Lower leg skin (tissue), 4 donors: ENCODE measurements around the gene WDR46. TPM values are rescaled to one million over a fixed set of nuclear protein-coding genes. Genes with fewer than 3 reads are reported as not detected.

ENCODE experiments used
- DNase-seq, 2 donors: peaks; one replicate each; pipeline ENCODE4 v3.0.0-alpha.2; 2019; ENCODE audit warnings: low spot score in 2 of 2
- H3K4me3 ChIP-seq: fragments of 200-600 bp; sonication (generic); 2 replicates; pipeline ENCODE4 v1.5.1; 2017; ENCODE audit warnings: mild to moderate bottlenecking, low read depth; ENCODE audit not compliant: poor library complexity, severe bottlenecking
- POLR2A ChIP-seq, 2 donors: fragments of 450-650 bp; IDR thresholded peaks; one replicate each; pipeline ENCODE4 v1.6.1; 2016 to 2017; ENCODE audit warnings: antibody characterized with exemption in 2 of 2, mild to moderate bottlenecking in 1 of 2, moderate library complexity in 1 of 2
- WGBS, 2 donors: methylation state at CpG; one replicate each; pipeline ENCODE4 v1.1.5; 2018; 5-methylcytosine and 5-hydroxymethylcytosine counted together
- intact Hi-C: fragments of 100-400 bp; cut with DNase I; formaldehyde crosslinking; loops from one replicate; pipeline ENCODE4 v1.15.0; 2023; ENCODE audit warnings: low total_unique reads
- total RNA-seq, 4 donors: library from RNA; depleted of rRNA; stranded (reverse); fragments of >200 nt; gene quantifications; one replicate each; pipeline ENCODE4 v1.1.0, GENCODE V29; 2016
- TF ChIP-seq, protein P1 (sequence below), 3 donors: fragments of 450-650 bp; IDR thresholded peaks; one replicate each; pipeline ENCODE4 v1.5.1; 2016; ENCODE audit warnings: antibody characterized with exemption in 3 of 3, mild to moderate bottlenecking in 3 of 3, moderate library complexity in 2 of 3

WDR46 gene
- total RNA-seq, 4 donors from 2014 or later = 38.4 to 57.2 (median 47.0) TPM

- intact Hi-C loops = no loop called here
- DNase-seq = peak; percentile 87 to 91
- TF ChIP-seq, protein P1, sequence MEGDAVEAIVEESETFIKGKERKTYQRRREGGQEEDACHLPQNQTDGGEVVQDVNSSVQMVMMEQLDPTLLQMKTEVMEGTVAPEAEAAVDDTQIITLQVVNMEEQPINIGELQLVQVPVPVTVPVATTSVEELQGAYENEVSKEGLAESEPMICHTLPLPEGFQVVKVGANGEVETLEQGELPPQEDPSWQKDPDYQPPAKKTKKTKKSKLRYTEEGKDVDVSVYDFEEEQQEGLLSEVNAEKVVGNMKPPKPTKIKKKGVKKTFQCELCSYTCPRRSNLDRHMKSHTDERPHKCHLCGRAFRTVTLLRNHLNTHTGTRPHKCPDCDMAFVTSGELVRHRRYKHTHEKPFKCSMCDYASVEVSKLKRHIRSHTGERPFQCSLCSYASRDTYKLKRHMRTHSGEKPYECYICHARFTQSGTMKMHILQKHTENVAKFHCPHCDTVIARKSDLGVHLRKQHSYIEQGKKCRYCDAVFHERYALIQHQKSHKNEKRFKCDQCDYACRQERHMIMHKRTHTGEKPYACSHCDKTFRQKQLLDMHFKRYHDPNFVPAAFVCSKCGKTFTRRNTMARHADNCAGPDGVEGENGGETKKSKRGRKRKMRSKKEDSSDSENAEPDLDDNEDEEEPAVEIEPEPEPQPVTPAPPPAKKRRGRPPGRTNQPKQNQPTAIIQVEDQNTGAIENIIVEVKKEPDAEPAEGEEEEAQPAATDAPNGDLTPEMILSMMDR (IDR thresholded peaks at IDR 0.05) = no peak
- TF ChIP-seq POLR2A (IDR thresholded peaks at IDR 0.05) = no peak
These were observed 23.5 kb upstream of the WDR46 start for GRCh38 chr6:33312361-33313104.

DNA sequence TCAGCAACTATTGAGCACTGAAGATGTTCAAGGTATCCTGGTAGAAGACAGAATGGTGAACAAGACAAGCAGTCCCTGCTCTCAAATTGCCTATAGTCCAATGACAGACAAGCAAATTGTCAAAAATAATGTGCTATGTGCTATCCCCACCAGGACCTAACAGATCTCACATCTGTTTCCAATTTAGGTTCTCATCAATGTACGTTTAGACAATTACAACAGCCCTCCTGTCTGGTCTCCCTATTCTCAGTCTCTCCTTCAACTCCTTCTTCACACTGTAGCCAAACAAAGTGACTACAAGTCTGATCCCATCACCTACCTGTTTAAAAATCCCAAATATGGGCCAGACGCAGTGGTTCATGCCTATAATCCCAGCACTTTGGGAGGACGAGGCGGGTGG is 17.3 kb upstream of the WDR46 start:
- H3K4me3 ChIP-seq = no peak overlapping the region
- intact Hi-C loops = no loop called here
- no peak for DNase-seq
- TF ChIP-seq POLR2A (IDR thresholded peaks at IDR 0.05) = no peak
- TF ChIP-seq, protein P1 (IDR thresholded peaks at IDR 0.05) = no peak
- 81 to 85% methylated on average over 4 of the region's 4 CpGs for WGBS, 2 donors

More at GRCh38 chr6:33312361-33313104, 23.5 kb upstream of the WDR46 start:
- WGBS, 2 donors = 2 to 5% methylated on average over 29 of the region's 29 CpGs
- peak overlapping the region; percentile 79 for H3K4me3 ChIP-seq

DNA sequence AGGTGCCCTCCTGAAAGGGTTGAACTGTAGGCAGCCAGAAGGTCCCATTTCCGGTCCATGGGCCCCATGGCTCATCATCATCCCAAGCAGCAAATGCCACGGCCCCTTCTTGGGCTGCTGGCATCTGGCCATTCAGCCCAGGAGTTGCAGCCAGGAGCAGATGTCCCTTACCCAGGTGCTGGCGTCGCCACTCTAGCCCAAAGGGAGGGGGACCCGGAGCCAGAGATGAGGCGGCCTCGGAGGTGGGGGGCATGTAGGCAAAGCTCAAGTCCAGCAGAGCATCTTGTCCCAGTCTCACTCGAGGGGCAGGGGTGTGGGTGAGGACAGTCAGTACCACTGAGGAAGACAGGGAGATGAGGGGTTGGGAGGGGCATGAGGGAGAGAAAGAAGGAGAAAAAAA is 16.0 kb upstream of the WDR46 start:
- TF ChIP-seq, protein P1 (IDR thresholded peaks at IDR 0.05) = no peak
- no peak for TF ChIP-seq POLR2A (IDR thresholded peaks at IDR 0.05)

GRCh38 chr6:33304216-33304615 is 15.2 kb upstream of the WDR46 start:
- WGBS, 2 donors = 80 to 81% methylated on average over 15 to 16 of the region's 16 CpGs
- TF ChIP-seq POLR2A (IDR thresholded peaks at IDR 0.05) = no peak
- TF ChIP-seq, protein P1 (IDR thresholded peaks at IDR 0.05) = no peak
- no peak overlapping the region for H3K4me3 ChIP-seq
- DNase-seq = no peak
- intact Hi-C loops = no loop called here

More for the DNA sequence above, 16.0 kb upstream of the WDR46 start:
- DNase-seq = no peak
- WGBS, 2 donors = 78 to 83% methylated on average over 7 to 8 of the region's 8 CpGs
- intact Hi-C loops = no loop called here
- no peak overlapping the region for H3K4me3 ChIP-seq

GRCh38 chr6:33301877-33302276 is 12.8 kb upstream of the WDR46 start:
- 86 to 98% methylated on average over 3 of the region's 3 CpGs for WGBS, 2 donors
- no peak for DNase-seq
- H3K4me3 ChIP-seq = no peak overlapping the region
- TF ChIP-seq, protein P1 (IDR thresholded peaks at IDR 0.05) = no peak
- TF ChIP-seq POLR2A (IDR thresholded peaks at IDR 0.05) = no peak
- intact Hi-C loops = no loop called here
